DND-41 (cell line): ENCODE measurements around the gene LCOR.

Experiments
- ATAC-seq: fragments of 200-7000 bp; cut with Tn5 transposase; 3 replicates; pipeline ENCODE4 v1.9.1; 2021; ENCODE audit warnings: low read depth; ENCODE audit not compliant: insufficient read depth
- DNase-seq: peaks from one replicate; pipeline ENCODE4 v3.0.0-alpha.2; 2020
- H2AFZ ChIP-seq: 2 replicates; pipeline ENCODE4 v1.6.0; 2012; ENCODE audit warnings: low read depth, low read length
- H3K27ac ChIP-seq: 2 replicates; pipeline ENCODE4 v1.5.1; 2012; ENCODE audit warnings: low read length, inconsistent platforms
- H3K27me3 ChIP-seq: fragments of 200-600 bp; sonication (generic); 2 replicates; pipeline ENCODE4 v1.6.0; 2012; ENCODE audit warnings: low read length, mild to moderate bottlenecking, inconsistent platforms; ENCODE audit not compliant: insufficient read depth, poor library complexity
- H3K36me3 ChIP-seq: 2 replicates; pipeline ENCODE4 v1.5.1; 2012; ENCODE audit warnings: low read length, inconsistent platforms; ENCODE audit not compliant: insufficient read depth
- H3K4me1 ChIP-seq: 2 replicates; pipeline ENCODE4 v1.5.1; 2012; ENCODE audit warnings: mild to moderate bottlenecking, low read length; ENCODE audit not compliant: insufficient read depth
- H3K4me2 ChIP-seq: 2 replicates; pipeline ENCODE4 v1.6.0; 2012; ENCODE audit warnings: mild to moderate bottlenecking, moderate library complexity, low read length, inconsistent platforms; ENCODE audit not compliant: insufficient read depth
- H3K4me3 ChIP-seq, 2 experiments: fragments of 200-600 bp in 1 of 2; shearing (Covaris generic) in 1 of 2; 2 replicates each; pipeline ENCODE4 v1.5.1; 2012 to 2016; ENCODE audit warnings: inconsistent platforms in 2 of 2, low read length in 2 of 2, mild to moderate bottlenecking in 2 of 2, low read depth in 1 of 2, moderate library complexity in 1 of 2
- H3K79me2 ChIP-seq: 2 replicates; pipeline ENCODE4 v1.6.0; 2012; ENCODE audit warnings: low read length, inconsistent platforms; ENCODE audit not compliant: insufficient read depth
- H3K9ac ChIP-seq: 2 replicates; pipeline ENCODE4 v1.6.0; 2012; ENCODE audit warnings: low read depth, mild to moderate bottlenecking, inconsistent platforms, low read length, moderate library complexity
- H3K9me3 ChIP-seq: 2 replicates; pipeline ENCODE4 v1.5.1; 2012; ENCODE audit warnings: low read length, moderate library complexity, mild to moderate bottlenecking, inconsistent platforms; ENCODE audit not compliant: insufficient read depth, severe bottlenecking
- H4K20me1 ChIP-seq: 2 replicates; pipeline ENCODE4 v1.6.0; 2012; ENCODE audit warnings: low read length; ENCODE audit not compliant: insufficient read depth
- EZH2 ChIP-seq: IDR thresholded peaks from 3 replicates; pipeline ENCODE4 v1.6.1; 2012; ENCODE audit warnings: borderline replicate concordance, low read depth, mild to moderate bottlenecking, moderate library complexity, low read length, inconsistent platforms; ENCODE audit not compliant: severe bottlenecking
- TF ChIP-seq, protein P1 (sequence below): IDR thresholded peaks from 2 replicates; pipeline ENCODE4 v1.5.1; 2012; ENCODE audit warnings: borderline replicate concordance, low read length, moderate library complexity, mild to moderate bottlenecking; ENCODE audit not compliant: poor library complexity, severe bottlenecking; ENCODE audit errors: extremely low read depth

The LCOR gene

DNA sequence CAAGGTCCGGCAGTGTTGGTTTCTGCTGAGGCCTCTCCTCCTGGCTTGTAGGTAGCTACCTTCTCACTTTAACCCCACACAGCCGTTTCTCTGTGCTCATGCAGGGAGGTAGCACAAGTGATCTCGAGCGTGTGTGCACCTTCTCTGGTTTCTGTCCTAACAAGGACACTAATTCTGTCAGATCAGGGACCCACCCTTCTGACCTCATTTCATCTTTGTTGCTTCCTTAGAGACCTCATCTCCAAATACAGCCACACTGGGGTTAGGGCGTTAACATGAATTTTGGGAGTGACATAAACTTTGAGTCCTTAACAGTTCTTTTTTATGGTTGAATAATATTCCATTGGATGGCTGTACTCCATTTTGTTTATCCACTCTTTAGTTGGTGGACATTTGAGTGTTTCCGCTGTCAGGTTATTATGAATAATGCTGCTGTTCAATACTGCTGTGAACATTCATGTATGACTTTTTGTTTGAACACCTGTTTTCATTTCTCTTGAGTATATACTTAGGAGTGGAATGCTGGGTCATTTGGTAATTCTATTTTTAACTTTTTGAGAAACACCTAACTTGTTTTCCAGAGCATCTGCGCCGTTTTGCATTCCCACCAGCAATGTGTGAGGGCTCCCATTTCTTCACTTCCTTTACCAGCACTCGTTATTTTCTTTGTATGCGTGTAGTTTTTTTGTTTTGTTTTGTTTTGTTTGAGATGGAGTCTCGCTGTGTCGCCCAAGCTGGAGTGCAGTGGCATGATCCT is 57.5 kb downstream of the LCOR start:
- no peak overlapping the region for H3K27ac ChIP-seq
- H3K9me3 ChIP-seq, result peaks cover 11% of the 10 kb centered on the region
- no peaks in the 10 kb centered on the region for H3K4me1 ChIP-seq
- H3K79me2 ChIP-seq, result peaks cover 94% of the 10 kb centered on the region
- H3K4me2 ChIP-seq, result no peak overlapping the region
- ATAC-seq (no peak), DNase-seq (no peak)
- H4K20me1 ChIP-seq, result peaks cover 3% of the 10 kb centered on the region; the same call in 1 of the 2 replicates
- no peaks in the 10 kb centered on the region for H3K27me3 ChIP-seq
- TF ChIP-seq, protein P1, sequence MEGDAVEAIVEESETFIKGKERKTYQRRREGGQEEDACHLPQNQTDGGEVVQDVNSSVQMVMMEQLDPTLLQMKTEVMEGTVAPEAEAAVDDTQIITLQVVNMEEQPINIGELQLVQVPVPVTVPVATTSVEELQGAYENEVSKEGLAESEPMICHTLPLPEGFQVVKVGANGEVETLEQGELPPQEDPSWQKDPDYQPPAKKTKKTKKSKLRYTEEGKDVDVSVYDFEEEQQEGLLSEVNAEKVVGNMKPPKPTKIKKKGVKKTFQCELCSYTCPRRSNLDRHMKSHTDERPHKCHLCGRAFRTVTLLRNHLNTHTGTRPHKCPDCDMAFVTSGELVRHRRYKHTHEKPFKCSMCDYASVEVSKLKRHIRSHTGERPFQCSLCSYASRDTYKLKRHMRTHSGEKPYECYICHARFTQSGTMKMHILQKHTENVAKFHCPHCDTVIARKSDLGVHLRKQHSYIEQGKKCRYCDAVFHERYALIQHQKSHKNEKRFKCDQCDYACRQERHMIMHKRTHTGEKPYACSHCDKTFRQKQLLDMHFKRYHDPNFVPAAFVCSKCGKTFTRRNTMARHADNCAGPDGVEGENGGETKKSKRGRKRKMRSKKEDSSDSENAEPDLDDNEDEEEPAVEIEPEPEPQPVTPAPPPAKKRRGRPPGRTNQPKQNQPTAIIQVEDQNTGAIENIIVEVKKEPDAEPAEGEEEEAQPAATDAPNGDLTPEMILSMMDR, result no peak
- no peak for TF ChIP-seq EZH2
- no peak overlapping the region for H2AFZ ChIP-seq
- H3K9ac ChIP-seq, result no peak overlapping the region
- H3K4me3 ChIP-seq, result no peak overlapping the region
- peaks cover 35% of the 10 kb centered on the region for H3K36me3 ChIP-seq

DNA sequence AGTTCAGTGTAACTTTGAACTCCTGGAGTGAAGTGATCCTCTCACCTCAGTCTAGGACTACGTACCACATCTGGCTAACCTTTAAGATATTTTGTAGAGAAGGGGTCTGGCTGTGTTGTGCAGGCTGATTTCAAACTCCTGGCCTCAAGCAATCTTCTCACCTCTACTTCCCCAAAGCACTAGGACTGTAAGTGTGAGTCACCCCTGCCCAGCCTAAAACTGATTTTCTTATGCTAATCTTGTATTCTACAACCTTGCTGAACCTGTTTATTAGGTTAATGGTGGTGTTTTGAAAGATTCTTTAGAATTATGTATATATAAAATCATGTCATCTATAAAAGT is 58.0 kb downstream of the LCOR start:
- Histone ChIP-seq H3K27ac (no peak overlapping the region), H3K4me3 (no peak overlapping the region), H3K36me3 (peaks cover 31% of the 10 kb centered on the region), H3K9me3 (peaks cover 11% of the 10 kb centered on the region), H3K27me3 (no peaks in the 10 kb centered on the region), H4K20me1 (peaks cover 7% of the 10 kb centered on the region; the same call in 1 of the 2 replicates), H2AFZ (no peak overlapping the region), H3K4me1 (no peaks in the 10 kb centered on the region), H3K4me2 (no peak overlapping the region), H3K9ac (no peak overlapping the region), H3K79me2 (peaks cover 94% of the 10 kb centered on the region)
- TF ChIP-seq, protein P1, result no peak
- no peak for TF ChIP-seq EZH2
- ATAC-seq, result no peak
- no peak for DNase-seq

DNA sequence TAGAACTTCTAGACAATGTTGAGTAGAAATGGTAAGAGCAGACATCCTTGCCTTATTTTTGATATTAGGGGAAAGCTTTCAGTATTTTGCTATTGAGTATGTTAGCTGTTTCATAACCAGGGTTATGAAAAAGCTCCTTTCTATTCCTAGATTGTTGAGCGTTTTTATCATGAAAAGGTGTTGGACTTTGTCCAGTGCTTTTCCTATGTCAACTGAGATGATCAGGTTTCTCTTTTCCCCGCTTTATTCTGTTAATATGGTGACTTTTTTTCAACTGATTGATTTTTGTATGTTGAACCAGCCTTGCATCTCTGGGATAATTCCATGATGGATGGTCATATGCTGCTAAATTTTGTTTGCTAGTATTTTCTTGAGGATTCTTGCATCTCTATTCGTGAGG is 58.5 kb downstream of the LCOR start:
- no peak for DNase-seq
- H3K27ac ChIP-seq, result no peak overlapping the region
- H3K36me3 ChIP-seq, result peaks cover 27% of the 10 kb centered on the region
- H4K20me1 ChIP-seq, result peaks cover 12% of the 10 kb centered on the region; the same call in 1 of the 2 replicates
- H3K27me3 ChIP-seq, result no peaks in the 10 kb centered on the region
- no peak overlapping the region for H3K9ac ChIP-seq
- TF ChIP-seq EZH2, result no peak
- TF ChIP-seq, protein P1, result no peak
- H3K4me3 ChIP-seq, result no peak overlapping the region
- no peaks in the 10 kb centered on the region for H3K4me1 ChIP-seq
- H3K79me2 ChIP-seq, result peaks cover 94% of the 10 kb centered on the region
- no peak overlapping the region for H3K4me2 ChIP-seq
- no peak for ATAC-seq
- no peak overlapping the region for H2AFZ ChIP-seq
- peaks cover 11% of the 10 kb centered on the region for H3K9me3 ChIP-seq
